WTC11 (cell line): Measurements from ENCODE around the gene CMBL. TPM values are rescaled to one million over a fixed set of nuclear protein-coding genes. Genes with fewer than 3 reads are reported as not detected.

Experiments
- ATAC-seq: fragments of 200-7000 bp; cut with Tn5 transposase; 2 replicates; pipeline ENCODE4 v1.10.0; 2021; ENCODE audit warnings: mild to moderate bottlenecking, moderate library complexity
- CTCF ChIA-PET: fragments of 300-600 bp; sonication (Branson Sonifier 250); formaldehyde crosslinking; loops from one replicate; lab custom pipeline; 2021; ENCODE audit warnings: antibody characterized with exemption; lab: Charles Lee
- POLR2A ChIA-PET: fragments of 350-600 bp; sonication (Branson Sonifier 250); formaldehyde crosslinking; loops from one replicate; lab custom pipeline; 2021; ENCODE audit warnings: antibody characterized with exemption; lab: Charles Lee
- DNase-seq: peaks from one replicate; pipeline ENCODE4 v3.0.0; 2021; ENCODE audit warnings: low spot score
- H3K27ac Mint-ChIP-seq: 2 replicates; pipeline ENCODE4 v1.8.0; 2021; ENCODE audit warnings: mixed read lengths
- H3K27me3 Mint-ChIP-seq: 2 replicates; pipeline ENCODE4 v1.8.0; 2021; ENCODE audit warnings: low read depth, mild to moderate bottlenecking, moderate library complexity, mixed read lengths
- H3K36me3 Mint-ChIP-seq: 2 replicates; pipeline ENCODE4 v1.8.0; 2021; ENCODE audit warnings: mixed read lengths
- H3K4me1 Mint-ChIP-seq: 2 replicates; pipeline ENCODE4 v1.8.0; 2022; ENCODE audit warnings: mixed read lengths
- H3K4me3 Mint-ChIP-seq: 2 replicates; pipeline ENCODE4 v1.8.0; 2021; ENCODE audit warnings: mild to moderate bottlenecking, moderate library complexity, mixed read lengths
- H3K9me3 Mint-ChIP-seq: 2 replicates; pipeline ENCODE4 v1.8.0; 2021; ENCODE audit warnings: mixed read lengths
- ATF6 ChIP-seq: sonication (generic); formaldehyde crosslinking; IDR thresholded peaks from 2 replicates; pipeline ENCODE4 v1.8.1; 2023; ENCODE audit warnings: mild to moderate bottlenecking, missing genetic modification reagents
- E2F1 ChIP-seq: sonication (generic); formaldehyde crosslinking; IDR thresholded peaks from 2 replicates; pipeline ENCODE4 v1.8.0; 2022; ENCODE audit warnings: mild to moderate bottlenecking, missing genetic modification reagents
- ELF4 ChIP-seq: sonication (generic); formaldehyde crosslinking; IDR thresholded peaks from 2 replicates; pipeline ENCODE4 v1.8.1; 2022; ENCODE audit warnings: low read depth, mild to moderate bottlenecking, moderate library complexity, missing genetic modification reagents
- EMX1 ChIP-seq: fragments of 250-450 bp; sonication (Bioruptor Pico); IDR thresholded peaks from 2 replicates; pipeline ENCODE4 v1.8.0; 2021; ENCODE audit warnings: mild to moderate bottlenecking
- ERG ChIP-seq: fragments of 250-450 bp; sonication (Bioruptor Pico); IDR thresholded peaks from 2 replicates; pipeline ENCODE4 v1.8.0; 2021; ENCODE audit warnings: mild to moderate bottlenecking
- GTF2I ChIP-seq: fragments of 250-450 bp; sonication (Bioruptor Pico); conservative IDR thresholded peaks from 2 replicates; pipeline ENCODE4 v1.4.0; 2021; ENCODE audit warnings: mild to moderate bottlenecking
- HMGA2 ChIP-seq: fragments of 250-450 bp; sonication (Bioruptor Pico); IDR thresholded peaks from 2 replicates; pipeline ENCODE4 v1.4.0; 2021; ENCODE audit warnings: mild to moderate bottlenecking, moderate library complexity
- KAT7 ChIP-seq: sonication (generic); formaldehyde crosslinking; IDR thresholded peaks from 2 replicates; pipeline ENCODE4 v1.8.1; 2023; ENCODE audit warnings: missing genetic modification reagents, mild to moderate bottlenecking, borderline replicate concordance
- MLX ChIP-seq: sonication (generic); formaldehyde crosslinking; IDR thresholded peaks from 2 replicates; pipeline ENCODE4 v1.8.1; 2023; ENCODE audit warnings: mild to moderate bottlenecking, missing genetic modification reagents, moderate library complexity
- MYBL2 ChIP-seq: sonication (generic); formaldehyde crosslinking; IDR thresholded peaks from 2 replicates; pipeline ENCODE4 v1.8.1; 2023; ENCODE audit warnings: mild to moderate bottlenecking, moderate library complexity, missing genetic modification reagents
- NFE2L1 ChIP-seq: sonication (generic); formaldehyde crosslinking; IDR thresholded peaks from 2 replicates; pipeline ENCODE4 v1.8.1; 2023; ENCODE audit warnings: missing genetic modification reagents
- OVOL2 ChIP-seq: fragments of 250-450 bp; sonication (Bioruptor Pico); IDR thresholded peaks from 2 replicates; pipeline ENCODE4 v1.9.0; 2021; ENCODE audit warnings: mild to moderate bottlenecking, borderline replicate concordance
- SOX15 ChIP-seq: fragments of 250-450 bp; sonication (Bioruptor Pico); IDR thresholded peaks from 2 replicates; pipeline ENCODE4 v1.9.0; 2021; ENCODE audit warnings: mild to moderate bottlenecking
- USF2 ChIP-seq: sonication (generic); formaldehyde crosslinking; IDR thresholded peaks from 2 replicates; pipeline ENCODE4 v1.8.1; 2023; ENCODE audit warnings: mild to moderate bottlenecking, missing genetic modification reagents, moderate library complexity
- ZBTB43 ChIP-seq: sonication (generic); formaldehyde crosslinking; IDR thresholded peaks from 2 replicates; pipeline ENCODE4 v1.8.1; 2023; ENCODE audit warnings: mild to moderate bottlenecking, missing genetic modification reagents
- ZNF121 ChIP-seq: sonication (generic); formaldehyde crosslinking; IDR thresholded peaks from 2 replicates; pipeline ENCODE4 v1.8.0; 2023; ENCODE audit warnings: missing genetic modification reagents
- ZNF219 ChIP-seq: sonication (generic); formaldehyde crosslinking; IDR thresholded peaks from 2 replicates; pipeline ENCODE4 v1.8.0; 2023; ENCODE audit warnings: missing genetic modification reagents, mild to moderate bottlenecking, borderline replicate concordance
- ZNF232 ChIP-seq: sonication (generic); formaldehyde crosslinking; IDR thresholded peaks from 2 replicates; pipeline ENCODE4 v1.8.0; 2022; ENCODE audit warnings: mild to moderate bottlenecking, missing genetic modification reagents
- ZNF532 ChIP-seq: fragments of 250-450 bp; sonication (Bioruptor Pico); IDR thresholded peaks from 2 replicates; pipeline ENCODE4 v1.9.0; 2021; ENCODE audit warnings: mild to moderate bottlenecking, borderline replicate concordance
- ZNF671 ChIP-seq: fragments of 250-450 bp; sonication (Bioruptor Pico); IDR thresholded peaks from 2 replicates; pipeline ENCODE4 v1.8.0; 2021; ENCODE audit warnings: mild to moderate bottlenecking
- total RNA-seq: library from RNA; stranded (reverse); gene quantifications from 3 replicates; pipeline ENCODE4 v1.2.3, GENCODE V29; 2021

CMBL gene
- total RNA-seq, 1 experiment from 2014 or later: 34.0 TPM

- TF ChIP-seq ZNF532 (no peak), MYBL2 (CRISPR knock-in tag) (no peak), SOX15 (CRISPR knock-in tag) (no peak), EMX1 (CRISPR knock-in tag) (no peak), ELF4 (no peak), ZBTB43 (CRISPR knock-in tag) (no peak), ZNF671 (no peak)
- TF ChIP-seq, all 79 proteins: peak for 0
Observed at GRCh38 chr5:10338686-10339057, 31.0 kb upstream of the CMBL start (continued).

- ChIA-PET POLR2A (no interaction called here), CTCF (no interaction called here)
- ATAC-seq (no peak), DNase-seq (no peak)
- Mint-ChIP-seq H3K4me1 (peaks cover 14% of the 10 kb centered on the region), H3K9me3 (0 out of 2 replicates have a peak, but pooled peaks cover under 1% of the 10 kb centered on the region), H3K27me3 (peaks cover 30% of the 10 kb centered on the region), H3K27ac (no peak overlapping the region), H3K36me3 (no peaks in the 10 kb centered on the region), H3K4me3 (no peak overlapping the region)
- TF ChIP-seq ZNF219: no peak
- TF ChIP-seq USF2: no peak
- TF ChIP-seq HMGA2: no peak
- no peak for TF ChIP-seq ZNF121 (CRISPR knock-in tag)
- no peak for TF ChIP-seq SOX15 (CRISPR knock-in tag)
- TF ChIP-seq NFE2L1 (CRISPR knock-in tag): no peak
- no peak for TF ChIP-seq ZNF232 (CRISPR knock-in tag)
- no peak for TF ChIP-seq ERG (CRISPR knock-in tag)
- no peak for TF ChIP-seq GTF2I (CRISPR knock-in tag)
- no peak for TF ChIP-seq ATF6
- TF ChIP-seq MLX (CRISPR knock-in tag): no peak
- no peak for TF ChIP-seq E2F1 (CRISPR knock-in tag)
- TF ChIP-seq OVOL2 (CRISPR knock-in tag): no peak
- no peak for TF ChIP-seq KAT7
- no peak for TF ChIP-seq MYBL2 (CRISPR knock-in tag)
Observed at GRCh38 chr5:10337986-10338385, 30.3 kb upstream of the CMBL start.
